ENCODE results near the gene KLF16.

KLF16 gene

DNA sequence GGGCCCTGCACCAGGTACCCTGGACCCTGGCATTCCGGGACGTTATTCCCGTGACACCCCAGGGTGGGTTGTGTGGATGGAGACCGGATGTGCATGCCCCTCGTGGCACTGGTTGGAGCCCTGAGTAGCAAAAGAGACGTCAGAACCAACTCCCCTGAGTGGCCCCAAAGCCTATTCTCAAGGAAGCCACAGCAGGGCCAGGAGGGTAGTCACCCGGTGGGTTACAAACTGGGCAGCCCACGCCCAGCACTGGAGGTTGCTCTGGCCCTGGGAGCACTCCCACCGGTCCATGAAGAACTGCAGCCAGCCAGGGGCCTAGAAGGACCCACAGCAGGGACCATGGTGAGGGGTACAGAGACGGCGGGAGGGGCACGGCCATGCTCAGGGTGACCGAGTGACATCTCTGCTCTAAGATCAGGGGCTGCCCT, 7.5 kb downstream of the KLF16 start:
- TF ChIP-seq, protein P1, sequence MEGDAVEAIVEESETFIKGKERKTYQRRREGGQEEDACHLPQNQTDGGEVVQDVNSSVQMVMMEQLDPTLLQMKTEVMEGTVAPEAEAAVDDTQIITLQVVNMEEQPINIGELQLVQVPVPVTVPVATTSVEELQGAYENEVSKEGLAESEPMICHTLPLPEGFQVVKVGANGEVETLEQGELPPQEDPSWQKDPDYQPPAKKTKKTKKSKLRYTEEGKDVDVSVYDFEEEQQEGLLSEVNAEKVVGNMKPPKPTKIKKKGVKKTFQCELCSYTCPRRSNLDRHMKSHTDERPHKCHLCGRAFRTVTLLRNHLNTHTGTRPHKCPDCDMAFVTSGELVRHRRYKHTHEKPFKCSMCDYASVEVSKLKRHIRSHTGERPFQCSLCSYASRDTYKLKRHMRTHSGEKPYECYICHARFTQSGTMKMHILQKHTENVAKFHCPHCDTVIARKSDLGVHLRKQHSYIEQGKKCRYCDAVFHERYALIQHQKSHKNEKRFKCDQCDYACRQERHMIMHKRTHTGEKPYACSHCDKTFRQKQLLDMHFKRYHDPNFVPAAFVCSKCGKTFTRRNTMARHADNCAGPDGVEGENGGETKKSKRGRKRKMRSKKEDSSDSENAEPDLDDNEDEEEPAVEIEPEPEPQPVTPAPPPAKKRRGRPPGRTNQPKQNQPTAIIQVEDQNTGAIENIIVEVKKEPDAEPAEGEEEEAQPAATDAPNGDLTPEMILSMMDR (conservative IDR thresholded peaks at IDR 0.05; ENCODE audit: low read depth, low read length) = no peak
- DNase-seq (ENCODE audit: low read depth) = no peak
- peak overlapping the region; percentile 23 for H3K4me3 ChIP-seq (ENCODE audit: low read length)

DNA sequence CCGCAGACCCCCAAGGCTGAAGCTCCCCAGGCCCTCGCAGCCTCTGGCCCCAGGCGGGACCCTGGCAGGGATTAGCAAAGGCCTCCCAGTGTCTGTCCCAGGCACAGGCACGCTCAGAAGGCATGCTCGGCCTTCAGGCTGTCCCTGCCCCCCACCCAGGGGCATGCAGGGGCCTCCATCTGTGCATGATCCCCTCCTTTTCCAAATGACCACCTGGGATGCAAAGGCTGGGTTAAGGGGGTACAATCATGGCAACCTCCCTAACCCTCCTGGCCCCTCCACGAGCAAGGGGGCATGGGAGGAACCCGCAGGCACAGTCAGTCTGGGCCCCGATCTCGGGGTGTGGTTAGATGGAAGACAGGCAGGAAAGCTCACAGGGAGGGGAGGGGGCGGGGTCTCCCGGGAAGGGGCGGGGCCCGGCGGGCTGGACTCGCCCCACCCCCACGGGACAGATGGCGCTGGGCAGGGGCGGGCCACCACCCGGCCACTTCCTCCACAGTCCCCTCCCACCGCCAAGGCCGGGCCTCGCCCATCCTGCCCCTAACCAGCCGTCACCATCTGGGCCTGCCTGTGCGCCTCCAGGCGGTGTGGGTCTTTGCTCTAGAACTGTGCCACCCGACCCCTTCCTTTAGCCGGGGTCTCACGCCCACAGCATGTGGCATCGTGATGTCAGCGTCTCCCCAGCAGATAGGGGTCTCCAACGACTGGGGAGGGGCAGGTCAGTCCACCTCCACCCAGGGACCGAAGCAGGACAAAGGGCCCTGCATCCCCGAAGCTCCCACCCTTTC, 8.1 kb downstream of the KLF16 start:
- DNase-seq (ENCODE audit: low read depth) = peak; percentile 56

DNA sequence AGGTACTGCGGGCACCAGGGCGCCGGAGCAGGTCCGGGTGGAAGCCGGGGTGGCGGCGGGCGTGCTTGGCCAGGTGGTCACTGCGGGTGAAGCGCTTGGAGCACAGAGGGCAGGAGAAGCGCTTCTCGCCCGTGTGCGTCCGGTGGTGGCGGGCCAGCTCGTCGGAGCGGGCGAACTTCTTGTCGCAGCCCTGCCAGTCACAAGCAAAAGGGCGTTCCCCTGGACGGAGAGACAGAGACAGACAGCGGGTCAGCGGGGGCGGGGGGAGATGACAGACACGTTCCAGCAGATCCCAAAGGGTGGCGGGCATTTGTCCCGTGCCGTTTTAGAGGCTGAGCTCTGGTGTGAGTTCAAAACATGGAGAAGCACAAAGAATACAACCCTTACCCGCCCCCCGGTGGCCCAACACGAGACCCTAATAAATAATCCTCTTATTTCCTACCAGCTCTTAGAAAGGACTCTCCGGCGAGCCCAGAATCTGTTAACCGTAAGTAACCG, 8.8 kb downstream of the KLF16 start:
- no peak for DNase-seq (ENCODE audit: low read depth)
- peak overlapping the region; percentile 35 for H3K4me3 ChIP-seq (ENCODE audit: low read length)
- TF ChIP-seq, protein P1 (conservative IDR thresholded peaks at IDR 0.05; ENCODE audit: low read depth, low read length) = no peak

More for the DNA sequence above, 8.1 kb downstream of the KLF16 start:
- H3K4me3 ChIP-seq (ENCODE audit: low read length) = peak overlapping the region; percentile 35
- TF ChIP-seq, protein P1 (conservative IDR thresholded peaks at IDR 0.05; ENCODE audit: low read depth, low read length) = no peak

DNA sequence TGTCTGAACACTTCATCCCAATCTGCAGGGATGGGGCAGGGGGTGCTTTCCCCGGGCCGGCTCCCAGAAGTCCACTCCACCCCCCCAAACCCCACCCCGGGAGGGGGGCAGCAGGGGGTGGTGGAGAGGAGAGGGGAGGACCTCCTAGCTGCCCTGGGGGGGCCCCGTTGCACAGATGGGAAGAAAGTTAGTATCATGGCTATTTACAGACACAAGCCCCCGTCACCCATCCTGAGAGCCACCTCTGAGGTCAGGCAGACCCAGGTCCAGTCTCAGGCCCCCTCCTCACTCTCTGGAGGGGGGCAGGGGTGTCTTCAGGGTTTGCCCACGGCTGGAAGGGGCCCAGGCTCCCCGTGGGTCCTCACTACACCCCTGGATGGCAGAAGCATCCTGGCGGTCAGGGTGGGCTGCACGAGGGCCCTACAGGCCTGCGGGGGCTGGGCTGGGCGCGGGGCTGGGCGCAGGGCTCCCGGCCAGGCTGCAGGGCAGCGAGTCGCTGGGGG, 9.3 kb downstream of the KLF16 start:
- no peak for DNase-seq (ENCODE audit: low read depth)
- TF ChIP-seq, protein P1 (conservative IDR thresholded peaks at IDR 0.05; ENCODE audit: low read depth, low read length) = no peak
- no peak overlapping the region for H3K4me3 ChIP-seq (ENCODE audit: low read length)

DNA sequence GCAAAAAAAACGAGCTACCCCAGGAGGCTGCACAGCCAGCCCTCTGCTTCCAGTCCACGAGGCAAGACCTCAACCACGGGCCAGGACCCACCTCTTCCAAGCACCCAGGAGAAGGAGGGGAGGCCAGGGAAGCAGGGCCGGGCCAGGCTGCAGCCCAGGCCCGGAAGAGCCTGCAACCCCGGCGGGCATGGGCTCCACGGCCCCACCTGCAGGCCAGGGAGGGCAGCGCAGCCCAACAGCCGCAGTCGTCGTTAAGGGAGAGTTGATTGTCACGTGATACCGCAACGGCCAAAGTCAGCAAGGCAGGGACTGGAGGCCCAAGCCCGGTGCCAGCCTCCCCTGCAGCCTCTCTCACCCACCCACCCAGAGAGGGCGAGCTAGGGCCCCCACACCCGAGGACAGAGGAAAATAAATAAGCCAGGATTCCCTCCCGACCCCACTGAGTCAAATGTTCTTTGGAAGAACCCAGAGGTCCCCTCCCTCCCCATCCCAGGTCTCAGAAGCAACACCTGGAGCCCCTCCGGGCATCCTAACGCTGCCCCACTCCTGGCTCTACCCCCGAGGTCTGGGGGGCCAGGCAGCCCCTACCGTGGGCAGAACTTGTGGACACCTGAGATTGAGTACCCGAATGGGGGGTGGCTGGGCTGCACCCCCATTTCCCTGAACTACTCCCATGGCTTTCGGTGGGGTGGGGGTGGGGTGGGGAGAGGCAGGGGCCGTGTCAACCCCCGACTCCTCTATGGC, 9.9 kb downstream of the KLF16 start:
- no peak overlapping the region for H3K4me3 ChIP-seq (ENCODE audit: low read length)
- TF ChIP-seq, protein P1 (conservative IDR thresholded peaks at IDR 0.05; ENCODE audit: low read depth, low read length) = peak; percentile 92
- DNase-seq (ENCODE audit: low read depth) = no peak

DNA sequence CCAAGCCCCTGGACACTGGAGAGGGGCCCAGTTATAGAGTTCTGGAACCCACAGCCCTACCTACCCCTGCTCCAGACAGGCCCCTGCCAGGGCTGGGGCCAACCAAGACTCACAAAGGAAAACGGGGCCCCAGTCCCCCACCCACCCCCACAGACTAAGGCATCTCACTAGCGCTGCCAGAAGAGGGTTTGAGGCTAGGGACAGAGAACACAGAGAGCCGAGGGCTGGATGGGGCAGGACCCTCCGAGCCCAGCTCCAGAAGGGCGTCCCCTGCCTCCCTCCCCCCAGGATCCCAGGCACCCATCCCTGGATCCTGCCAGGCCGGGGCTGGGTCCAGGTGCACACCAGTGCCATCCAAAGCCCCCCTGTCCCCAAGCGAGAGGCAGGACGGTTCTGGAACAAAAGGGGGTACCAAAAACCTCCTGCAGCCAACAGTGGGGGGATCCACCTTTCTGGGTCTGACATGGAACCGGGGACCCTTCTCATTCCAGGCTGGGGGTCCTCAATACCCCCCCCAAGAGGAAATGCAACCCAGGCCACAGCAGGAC, 10.7 kb downstream of the KLF16 start:
- H3K4me3 ChIP-seq (ENCODE audit: low read length) = no peak overlapping the region
- no peak for DNase-seq (ENCODE audit: low read depth)
- TF ChIP-seq, protein P1 (conservative IDR thresholded peaks at IDR 0.05; ENCODE audit: low read depth, low read length) = no peak

Measured in retinal pigment epithelial cell (primary cell).